Kidney capillary endothelial cell (primary cell): Measurements from ENCODE around the gene ADAMTSL5.
"Not testable (repeated sequence)": the region's sequence is repeated elsewhere in the genome, so short reads cannot be mapped to it uniquely, and the experiment has no call there.

Experiments
- DNase-seq: peaks from one replicate; pipeline ENCODE4 v3.0.0-alpha.2; 2018; ENCODE audit warnings: low spot score

Gene ADAMTSL5

GRCh38 chr19:1529430-1529816 lies 16.6 kb upstream of the ADAMTSL5 start:
- DNase-seq, result no peak

- no peak for DNase-seq
Observed at GRCh38 chr19:1528596-1529429, 16.0 kb upstream of the ADAMTSL5 start.

- no peak for DNase-seq
Observed at GRCh38 chr19:1527650-1528309, 15.0 kb upstream of the ADAMTSL5 start.

- no peak for DNase-seq
Observed at GRCh38 chr19:1526979-1527649, 14.3 kb upstream of the ADAMTSL5 start.

DNA sequence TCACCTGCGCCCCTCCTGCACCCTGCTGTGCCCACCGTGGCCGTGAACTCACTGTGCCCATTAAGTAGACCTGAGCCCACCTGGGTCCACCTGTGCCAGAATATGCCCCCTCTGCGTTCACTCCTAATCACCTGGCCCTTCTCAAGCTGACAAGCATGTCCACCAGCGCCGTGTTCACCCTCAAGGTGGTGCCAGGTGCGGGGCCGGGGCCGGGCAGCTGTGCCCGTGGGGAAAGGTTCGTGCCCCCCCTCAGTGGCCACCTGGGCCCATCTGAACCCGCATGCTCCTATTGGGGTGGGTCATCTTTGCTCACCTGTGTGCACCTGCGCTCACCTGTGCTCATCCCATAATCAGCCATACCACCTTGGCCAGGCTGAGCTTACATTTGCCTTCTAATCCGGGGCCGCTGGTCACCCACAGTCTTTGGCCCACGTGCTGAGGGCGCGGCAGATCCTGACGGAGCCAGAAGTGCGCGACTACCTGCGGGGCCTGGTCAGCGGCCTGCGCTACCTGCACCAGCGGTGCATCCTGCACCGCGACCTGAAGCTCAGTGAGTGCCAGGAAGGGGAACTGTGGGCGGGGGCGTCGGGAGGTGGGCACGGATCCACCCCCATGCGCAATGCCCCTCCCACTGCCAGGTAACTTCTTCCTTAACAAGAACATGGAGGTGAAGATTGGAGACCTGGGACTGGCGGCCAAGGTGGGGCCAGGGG lies 13.4 kb upstream of the ADAMTSL5 start:
- DNase-seq, result no peak

- DNase-seq, result no peak
Observed at GRCh38 chr19:1525343-1525742, 12.5 kb upstream of the ADAMTSL5 start.

GRCh38 chr19:1524972-1525325 lies 12.1 kb upstream of the ADAMTSL5 start:
- DNase-seq, result no peak

- DNase-seq, result no peak
Observed at GRCh38 chr19:1524287-1524971, 11.6 kb upstream of the ADAMTSL5 start.

DNA sequence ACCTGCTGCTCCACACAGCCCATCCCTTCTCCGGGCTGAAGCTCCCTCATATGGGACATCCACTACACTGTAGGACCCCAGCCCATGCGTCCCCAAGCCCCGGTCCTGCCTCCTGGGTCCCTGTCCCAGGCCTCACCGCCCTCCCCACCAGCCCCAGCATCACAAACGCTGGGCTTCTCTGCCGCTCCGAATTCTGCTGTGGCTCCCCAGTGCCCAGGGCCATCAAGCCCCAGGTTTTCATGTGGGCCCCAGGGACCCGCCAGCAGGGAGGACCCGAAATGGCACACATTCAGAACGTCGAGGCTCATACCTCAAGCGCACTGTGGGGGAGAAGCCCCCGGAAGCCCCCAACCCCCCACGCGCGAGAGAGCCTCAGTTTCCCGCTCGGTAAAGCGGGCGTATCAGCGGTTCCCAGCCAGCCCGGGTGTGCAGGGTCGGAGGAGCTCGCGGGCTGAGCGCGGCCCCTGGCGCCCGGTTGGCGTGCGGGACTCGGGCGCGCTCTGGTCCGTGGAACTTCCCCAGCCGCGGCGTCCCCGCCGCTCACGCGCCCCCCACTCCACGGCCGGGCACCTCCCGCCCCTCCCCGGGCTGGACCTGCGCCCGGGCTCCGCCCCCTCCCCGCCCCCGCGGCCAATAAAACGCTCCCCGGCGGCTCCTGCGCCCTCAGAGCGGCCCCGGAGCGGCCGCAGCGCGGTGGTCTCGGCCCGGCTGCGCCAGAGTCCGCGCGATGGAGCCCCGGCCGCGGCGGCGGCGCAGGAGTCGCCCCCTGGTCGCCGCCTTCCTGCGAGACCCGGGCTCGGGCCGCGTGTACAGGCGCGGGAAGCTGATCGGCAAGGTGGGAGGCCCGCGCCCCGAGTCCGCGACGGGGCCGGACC lies 10.8 kb upstream of the ADAMTSL5 start, which contains the start of gene PLK5:
PLK5 (plus strand) TSS at position 666 of the 875 bp plus-strand sequence. CDS start 2,920 bp downstream, outside the sequence.
- no peak for DNase-seq

DNA sequence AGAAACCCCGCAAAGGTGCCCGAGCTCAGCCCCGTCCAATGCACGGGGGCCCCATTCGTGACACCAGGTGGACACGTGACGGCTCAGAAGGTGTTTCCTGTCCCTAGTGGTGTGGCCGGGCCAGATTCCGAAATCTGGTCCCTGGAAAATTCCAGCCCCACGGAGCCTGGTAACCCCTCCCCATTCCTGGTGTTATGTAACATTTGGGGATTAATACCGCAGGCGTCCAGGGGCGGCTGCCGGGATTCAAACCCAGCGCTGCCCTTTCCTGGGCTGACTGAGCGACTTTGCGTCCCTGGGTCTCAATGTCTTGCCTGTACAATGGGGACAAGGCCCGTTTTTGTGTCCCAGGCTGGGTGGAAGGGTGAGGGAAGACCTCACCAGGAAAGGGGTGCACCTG lies 10.0 kb upstream of the ADAMTSL5 start:
- DNase-seq, result no peak

GRCh38 chr19:1522061-1522460 lies 9.2 kb upstream of the ADAMTSL5 start:
- DNase-seq, result no peak

GRCh38 chr19:1521636-1522035 lies 8.8 kb upstream of the ADAMTSL5 start:
- DNase-seq, result no peak

DNA sequence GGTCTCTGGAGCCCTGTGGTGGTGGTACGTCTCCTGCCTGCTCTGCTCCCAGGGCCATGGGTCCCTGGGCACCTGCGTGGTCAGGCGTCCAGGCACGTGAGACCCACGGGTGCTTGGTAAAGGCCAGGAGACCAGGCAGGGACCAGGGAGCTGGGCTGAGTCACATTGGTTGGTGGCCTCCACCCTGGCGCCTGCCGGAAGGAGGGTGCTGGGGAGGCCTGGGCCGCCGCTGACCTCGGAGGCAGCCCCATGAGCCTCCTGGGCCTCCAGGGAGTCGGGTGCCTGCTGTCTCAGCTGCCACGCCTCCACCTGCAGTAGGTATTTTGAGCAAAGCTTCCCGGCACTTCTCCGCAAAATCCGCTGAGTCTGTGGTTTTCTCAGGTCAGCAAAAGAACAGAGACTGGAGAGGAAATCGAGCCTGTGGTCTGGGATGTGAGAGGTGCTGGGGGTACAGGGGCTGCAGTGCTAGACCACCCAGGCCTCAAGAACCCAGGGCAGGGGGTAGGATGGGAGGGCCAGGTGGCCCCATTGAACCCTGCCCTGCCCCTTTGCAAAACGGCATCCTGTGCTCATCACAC lies 7.5 kb upstream of the ADAMTSL5 start:
- no peak for DNase-seq

DNA sequence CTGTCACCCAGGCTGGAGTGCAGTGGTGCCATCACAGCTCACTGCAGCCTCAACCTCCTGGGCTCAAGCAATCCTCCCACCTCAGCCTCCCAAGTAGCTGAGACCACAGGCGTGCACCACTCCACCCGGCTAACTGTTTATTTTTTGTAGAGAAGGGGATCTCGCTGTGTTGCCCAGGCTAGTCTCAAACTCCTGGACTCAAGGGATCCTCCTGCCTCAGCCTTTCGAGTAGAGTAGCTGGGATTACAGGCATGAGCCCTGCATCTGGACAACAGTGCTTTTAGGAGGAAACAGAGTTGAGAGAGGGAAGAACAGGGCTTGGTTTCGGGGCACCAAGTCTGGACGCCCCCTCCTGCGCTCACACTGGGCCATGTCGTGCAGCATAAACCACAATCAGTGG lies 7.0 kb upstream of the ADAMTSL5 start:
- DNase-seq, result not testable (repeated sequence)

GRCh38 chr19:1518471-1518870 lies 5.7 kb upstream of the ADAMTSL5 start:
- no peak for DNase-seq

GRCh38 chr19:1516395-1516753 lies 3.6 kb upstream of the ADAMTSL5 start:
- no peak for DNase-seq

GRCh38 chr19:1514986-1515721 lies 2.3 kb upstream of the ADAMTSL5 start:
- DNase-seq, result no peak

DNA sequence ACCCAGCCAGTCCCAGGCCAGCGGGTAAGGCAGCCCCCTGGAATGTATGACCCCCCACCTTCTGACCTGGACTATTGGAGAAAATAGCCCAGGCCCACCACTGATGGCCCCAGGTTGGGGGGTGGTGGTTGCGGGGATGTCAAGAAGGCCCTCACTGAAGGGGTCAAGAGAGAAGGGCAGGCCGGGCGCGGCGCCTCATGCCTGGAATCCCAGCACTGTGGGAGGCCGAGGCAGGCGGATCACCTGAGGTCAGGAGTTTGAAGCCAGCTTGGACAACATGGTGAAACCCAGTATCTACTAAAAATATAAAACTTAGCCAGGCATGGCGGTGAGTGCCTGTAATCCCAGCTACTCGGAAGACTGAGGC lies 1.5 kb upstream of the ADAMTSL5 start:
- DNase-seq, result no peak

- DNase-seq, result no peak
Observed at GRCh38 chr19:1513499-1514294, 878 bp upstream of the ADAMTSL5 start.
